HG03457 (cell line): Measurements from ENCODE around the gene SRP68.
"Not testable (repeated sequence)": the region's sequence is repeated elsewhere in the genome, so short reads cannot be mapped to it uniquely, and the experiment has no call there.

ENCODE experiments used
- ATAC-seq: cut with Tn5 transposase; IDR thresholded peaks from one replicate; pipeline ENCODE4 v1.9.1; 2021; ENCODE audit warnings: moderate number of reproducible peaks; ENCODE audit not compliant: unreplicated experiment

The SRP68 gene

GRCh38 chr17:76048025-76048605 lies 24.2 kb downstream of the SRP68 start:
- ATAC-seq: no peak

GRCh38 chr17:76046064-76046463 lies 26.3 kb downstream of the SRP68 start:
- no peak for ATAC-seq

GRCh38 chr17:76044475-76045007 lies 27.8 kb downstream of the SRP68 start:
- ATAC-seq: not testable (repeated sequence)

- ATAC-seq: not testable (repeated sequence)
Observed at GRCh38 chr17:76042868-76043267, 29.4 kb downstream of the SRP68 start.

GRCh38 chr17:76040376-76040775 lies 31.9 kb downstream of the SRP68 start:
- no peak for ATAC-seq

- no peak for ATAC-seq
Observed at GRCh38 chr17:76039121-76039520, 33.2 kb downstream of the SRP68 start.

GRCh38 chr17:76038050-76038449 lies 34.3 kb downstream of the SRP68 start:
- no peak for ATAC-seq

GRCh38 chr17:76036497-76037261 lies 35.6 kb downstream of the SRP68 start:
- no peak for ATAC-seq

- no peak for ATAC-seq
Observed at GRCh38 chr17:76034428-76035350, 37.6 kb downstream of the SRP68 start.

GRCh38 chr17:76033139-76033538 lies 39.2 kb downstream of the SRP68 start:
- no peak for ATAC-seq

- ATAC-seq: no peak
Observed at GRCh38 chr17:76032780-76033108, 39.6 kb downstream of the SRP68 start.

- ATAC-seq: no peak
Observed at GRCh38 chr17:76032073-76032779, 40.1 kb downstream of the SRP68 start.

GRCh38 chr17:76027159-76027839 lies 45.0 kb downstream of the SRP68 start, which contains the start of gene EVPL:
Gene EVPL, minus strand, starts transcription at chr17:76027306. Its CDS starts 108 bp downstream, at chr17:76027198.
- ATAC-seq: no peak

GRCh38 chr17:76026714-76027158 lies 45.6 kb downstream of the SRP68 start:
- no peak for ATAC-seq

GRCh38 chr17:76025294-76025693 lies 47.0 kb downstream of the SRP68 start:
- no peak for ATAC-seq

GRCh38 chr17:76024353-76024752 lies 48.0 kb downstream of the SRP68 start:
- no peak for ATAC-seq

- no peak for ATAC-seq
Observed at GRCh38 chr17:76023900-76024237, 48.4 kb downstream of the SRP68 start.

GRCh38 chr17:76022973-76023899 lies 49.1 kb downstream of the SRP68 start:
- ATAC-seq: no peak

- ATAC-seq: no peak
Observed at GRCh38 chr17:76022285-76022684, 50.0 kb downstream of the SRP68 start.
